Right lobe of liver (tissue), 4 donors: Measurements from ENCODE around the gene ALS2.

Source experiments
- CTCF ChIP-seq, 4 donors: fragments of 200-600 bp in 3 of 4; fragments of 450-650 bp in 1 of 4; IDR thresholded peaks; one replicate each; pipeline versions ENCODE4 v1.5.1 to v1.8.0; 2016 to 2022; ENCODE audit warnings: antibody characterized with exemption in 4 of 4, mild to moderate bottlenecking in 2 of 4
- POLR2A ChIP-seq: fragments of 450-650 bp; IDR thresholded peaks from one replicate; pipeline ENCODE4 v1.6.1; 2017; ENCODE audit warnings: antibody characterized with exemption, mild to moderate bottlenecking
- donor health status: DM: no; HTN: no; CAD: no.
- donor health status: DM: no; HTN: no; CAD: no.
- donor health status: DM: no; HTN: yes; CAD: no.

- TF ChIP-seq CTCF (IDR thresholded peaks at IDR 0.05): no peak
- no peak for TF ChIP-seq POLR2A
These were observed 82.8 kb downstream of the ALS2 start for GRCh38 chr2:201697899-201698298.
